KBM-7 (cell line): ENCODE results near the gene VPS33A.
A peak's percentile ranks its signal among the peaks of the same experiment; 100 is the strongest.

ENCODE experiments used
- DNase-seq: peaks from one replicate; pipeline ENCODE4 v3.0.0-alpha.2; 2015
- in situ Hi-C: fragments of 300-500 bp; cut with MboI; formaldehyde crosslinking; loops from 2 replicates; pipeline ENCODE4 v1.14.3; 2020; ENCODE audit warnings: low sequenced_read_pairs, low pct_unique_long_range_greater_than_20kb, mixed read lengths

VPS33A gene

DNA sequence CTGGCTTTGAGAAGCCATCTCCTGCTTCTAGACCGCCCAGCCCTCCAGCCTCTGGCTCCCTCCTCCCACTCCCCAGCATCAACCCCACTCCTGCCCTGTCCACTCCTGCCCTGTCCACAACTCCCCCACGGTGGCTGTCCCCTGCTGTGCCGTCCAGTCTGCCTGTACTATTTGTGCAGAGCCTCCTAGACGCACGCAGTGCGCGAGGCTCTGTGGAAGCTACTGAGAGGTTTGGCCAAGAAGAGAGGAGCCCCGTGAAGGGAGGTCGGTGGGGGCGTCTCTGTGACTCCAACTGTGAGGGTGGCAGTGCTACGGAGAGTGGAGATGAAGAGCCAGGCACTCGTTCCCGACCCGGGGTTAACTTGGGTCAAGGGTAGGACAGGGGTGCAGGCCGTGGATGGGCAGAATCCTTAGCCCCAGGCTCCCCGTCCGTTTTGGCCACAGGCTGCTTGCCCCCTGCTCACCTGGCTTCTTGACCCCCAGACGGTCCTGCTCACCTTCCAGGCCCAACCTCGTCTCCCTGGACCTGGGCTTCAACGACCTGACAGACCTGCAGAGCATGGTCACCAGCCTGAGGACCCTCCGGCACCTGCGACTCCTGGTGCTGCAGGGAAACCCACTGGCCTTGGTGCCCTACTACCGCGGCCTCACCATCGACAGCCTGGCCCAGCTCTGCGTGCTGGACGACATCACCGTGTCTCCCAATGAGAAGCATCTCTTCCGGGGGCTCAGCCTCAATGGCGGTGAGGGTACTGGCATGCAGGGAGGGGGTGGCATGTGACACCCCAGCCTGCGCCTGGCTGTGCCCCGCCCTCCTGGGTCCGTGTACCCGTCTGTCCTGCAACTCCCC, 76.4 kb downstream of the VPS33A start:
- no peak for DNase-seq
- in situ Hi-C loops = no loop called here

DNA sequence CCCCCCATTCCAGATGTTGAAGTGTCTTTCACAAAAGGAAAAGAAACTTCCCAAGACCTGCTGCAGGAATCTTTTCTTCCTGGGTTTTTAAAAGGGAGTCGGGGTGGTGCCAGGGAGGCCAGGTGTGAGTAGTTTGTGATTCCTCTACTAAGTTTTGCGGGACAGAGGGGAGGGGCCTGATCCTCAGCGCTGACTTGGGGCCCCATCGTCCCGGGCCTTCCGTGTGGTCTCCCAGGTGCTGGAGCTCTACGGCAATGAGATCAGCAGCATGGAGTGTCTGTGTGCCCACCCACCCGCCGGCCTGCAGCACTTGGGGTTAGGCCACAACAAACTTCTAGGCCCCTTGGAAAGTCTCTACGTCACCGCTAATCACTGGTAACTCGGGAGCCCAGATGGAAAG, 78.8 kb downstream of the VPS33A start:
- no peak for DNase-seq
- in situ Hi-C loops = no loop called here

- in situ Hi-C loops = no loop called here
- no peak for DNase-seq
Measured at GRCh38 chr12:122185494-122186082, 80.7 kb downstream of the VPS33A start.

DNA sequence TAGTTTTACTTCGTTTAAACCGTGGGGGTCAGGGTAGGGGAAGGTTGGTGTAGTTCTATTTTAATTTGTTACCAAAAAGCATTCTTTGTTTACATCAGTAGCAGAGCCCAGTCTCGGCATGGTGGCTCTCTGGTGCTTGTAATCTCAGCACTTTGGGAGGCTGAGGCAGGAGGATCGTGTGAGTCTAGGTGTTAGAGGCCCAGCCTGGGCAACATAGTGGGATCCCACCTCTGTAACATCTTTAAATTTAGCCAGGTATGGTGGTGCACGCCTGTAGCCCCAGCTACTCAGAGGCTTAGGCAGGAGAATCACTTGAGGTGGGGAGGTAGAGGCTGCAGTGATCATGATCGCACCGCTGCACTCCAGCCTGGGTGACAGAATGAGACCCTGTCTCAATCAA, 81.2 kb downstream of the VPS33A start:
- in situ Hi-C loops = no loop called here
- DNase-seq = no peak

GRCh38 chr12:122184517-122184916, 81.8 kb downstream of the VPS33A start:
- in situ Hi-C loops = no loop called here
- peak; percentile 92 for DNase-seq

DNA sequence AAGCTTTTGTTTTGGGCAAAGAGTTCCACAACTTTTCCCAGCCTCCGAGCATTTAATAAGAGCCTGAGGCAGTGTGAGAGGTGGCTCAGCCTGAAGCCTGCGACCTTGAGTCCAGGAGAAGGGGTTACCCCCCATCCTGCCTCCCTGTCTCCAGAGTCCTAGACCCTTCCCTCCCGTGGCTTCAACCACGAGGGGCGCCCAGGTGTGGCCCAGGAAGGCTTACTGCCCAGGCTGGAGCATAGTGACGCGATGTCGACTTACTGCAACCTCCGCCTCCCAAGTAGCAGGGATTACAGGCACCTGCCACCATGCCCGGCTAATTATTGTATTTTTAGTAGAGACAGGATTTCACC, 82.7 kb downstream of the VPS33A start:
- in situ Hi-C loops = no loop called here

DNA sequence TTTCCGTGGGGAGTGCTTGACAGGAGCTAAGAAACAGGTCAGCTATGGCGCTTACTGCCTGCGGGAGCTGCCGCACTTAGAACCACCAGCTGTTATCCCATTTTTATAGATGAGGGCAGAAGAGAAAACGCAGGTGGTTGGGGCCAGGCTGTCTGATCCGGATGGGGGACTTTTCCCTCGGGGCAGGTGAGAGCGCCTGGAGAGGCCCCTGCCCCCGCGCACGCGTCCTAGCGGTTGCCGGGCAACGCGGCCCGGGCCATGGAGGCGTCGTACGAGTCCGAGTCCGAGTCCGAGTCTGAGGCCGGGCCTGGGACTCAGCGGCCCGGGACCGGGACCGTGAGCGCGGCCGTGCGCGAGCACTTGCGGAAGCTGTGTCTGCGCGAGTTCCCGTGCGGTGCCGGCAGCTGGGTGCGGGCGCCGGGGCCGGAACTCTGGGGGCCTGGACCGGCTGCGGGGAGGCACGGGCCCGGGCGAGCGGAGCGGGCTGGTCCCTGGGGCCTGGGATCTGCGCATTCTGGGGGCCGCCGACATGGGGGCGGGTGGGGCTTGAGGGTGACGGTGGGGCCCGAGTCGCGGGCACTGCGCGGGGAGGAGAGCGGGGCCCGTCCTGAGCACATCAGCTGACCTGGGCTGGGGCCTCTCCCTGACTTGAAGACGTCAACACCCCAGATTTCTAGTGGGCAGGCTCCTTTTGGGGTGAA, 83.3 kb downstream of the VPS33A start, which contains the start of gene LRRC43:
Gene LRRC43 (plus strand): TSS at position 237 of the 701 bp plus-strand sequence. CDS start 22 bp downstream, at position 259.
- in situ Hi-C loops = no loop called here
- DNase-seq = no peak

More for the DNA sequence above, 82.7 kb downstream of the VPS33A start:
- DNase-seq = no peak
